H9 (cell line): ENCODE results near the gene LSP1. TPM values are rescaled to one million over a fixed set of nuclear protein-coding genes. Genes with fewer than 3 reads are reported as not detected.

Source experiments
- DNase-seq: peaks from one replicate; pipeline ENCODE4 v3.0.0-alpha.2; 2017
- H2AFZ ChIP-seq: one replicate; pipeline ENCODE4 v1.6.1; 2013; ENCODE audit warnings: mild to moderate bottlenecking, low read length, control low read depth, moderate library complexity
- H2AK5ac ChIP-seq: 2 replicates; pipeline ENCODE4 v1.6.1; 2013; ENCODE audit warnings: low read length, control low read depth, mixed read lengths; ENCODE audit not compliant: insufficient read length
- H2BK120ac ChIP-seq: one replicate; pipeline ENCODE4 v1.6.1; 2013; ENCODE audit warnings: low read depth, mild to moderate bottlenecking, low read length, control low read depth, inconsistent platforms; ENCODE audit not compliant: poor library complexity, severe bottlenecking
- H2BK12ac ChIP-seq: 2 replicates; pipeline ENCODE4 v1.6.1; 2013; ENCODE audit warnings: low read length, control low read depth, mixed read lengths, low read depth; ENCODE audit not compliant: insufficient read length
- H2BK15ac ChIP-seq: 2 replicates; pipeline ENCODE4 v1.6.1; 2013; ENCODE audit warnings: low read depth, low read length, control low read depth
- H2BK20ac ChIP-seq: one replicate; pipeline ENCODE4 v1.6.1; 2013; ENCODE audit warnings: low read depth, mild to moderate bottlenecking, low read length, control low read depth, inconsistent platforms; ENCODE audit not compliant: poor library complexity, severe bottlenecking
- H2BK5ac ChIP-seq: 2 replicates; pipeline ENCODE4 v1.6.1; 2013; ENCODE audit warnings: low read length, control low read depth, mixed read lengths; ENCODE audit not compliant: insufficient read length
- H3K14ac ChIP-seq: 2 replicates; pipeline ENCODE4 v1.6.1; 2013; ENCODE audit warnings: low read length, control low read depth; ENCODE audit not compliant: insufficient read depth
- H3K18ac ChIP-seq: 2 replicates; pipeline ENCODE4 v1.6.1; 2013; ENCODE audit warnings: low read depth, mild to moderate bottlenecking, mixed read lengths, low read length, control low read depth; ENCODE audit not compliant: insufficient read length
- H3K23ac ChIP-seq: 2 replicates; pipeline ENCODE4 v1.6.1; 2013; ENCODE audit warnings: low read length, control low read depth, mixed read lengths, low read depth; ENCODE audit not compliant: insufficient read length
- H3K23me2 ChIP-seq: 2 replicates; pipeline ENCODE4 v1.6.1; 2013; ENCODE audit warnings: low read depth, mild to moderate bottlenecking, mixed read lengths, low read length, control low read depth; ENCODE audit not compliant: insufficient read length, poor library complexity, severe bottlenecking
- H3K27ac ChIP-seq: 2 replicates; pipeline ENCODE4 v1.5.1; 2013; ENCODE audit warnings: low read length, control low read depth, mixed read lengths, low read depth; ENCODE audit not compliant: insufficient read length
- H3K27me3 ChIP-seq: 2 replicates; pipeline ENCODE4 v1.6.1; 2013; ENCODE audit warnings: low read length, control low read depth, inconsistent platforms; ENCODE audit not compliant: insufficient read depth
- H3K4ac ChIP-seq: 2 replicates; pipeline ENCODE4 v1.6.1; 2013; ENCODE audit warnings: low read depth, mild to moderate bottlenecking, control low read depth, inconsistent platforms, low read length, moderate library complexity
- H3K4me1 ChIP-seq: 2 replicates; pipeline ENCODE4 v1.6.1; 2013; ENCODE audit warnings: low read length, control low read depth, inconsistent platforms; ENCODE audit not compliant: insufficient read depth
- H3K4me2 ChIP-seq: 2 replicates; pipeline ENCODE4 v1.6.1; 2013; ENCODE audit warnings: low read length, control low read depth, mixed read lengths; ENCODE audit not compliant: insufficient read length, insufficient read depth
- H3K56ac ChIP-seq: 2 replicates; pipeline ENCODE4 v1.6.1; 2013; ENCODE audit warnings: low read depth, mild to moderate bottlenecking, mixed read lengths, low read length, control low read depth; ENCODE audit not compliant: insufficient read length
- H3K79me1 ChIP-seq: 2 replicates; pipeline ENCODE4 v1.6.1; 2013; ENCODE audit warnings: low read depth, mild to moderate bottlenecking, moderate library complexity, low read length, control low read depth, inconsistent platforms; ENCODE audit not compliant: insufficient read depth, poor library complexity, severe bottlenecking
- H3K79me2 ChIP-seq: 2 replicates; pipeline ENCODE4 v1.6.1; 2013; ENCODE audit warnings: low read length, control low read depth, inconsistent platforms; ENCODE audit not compliant: insufficient read depth
- H3K9ac ChIP-seq: 2 replicates; pipeline ENCODE4 v1.6.1; 2013; ENCODE audit warnings: low read length, control low read depth, mixed read lengths; ENCODE audit not compliant: insufficient read length; ENCODE audit errors: extremely low read depth
- H3K9me3 ChIP-seq: one replicate; pipeline ENCODE4 v1.6.1; 2013; ENCODE audit warnings: low read depth, low read length, inconsistent platforms; ENCODE audit not compliant: control insufficient read depth
- H3T11ph ChIP-seq: one replicate; pipeline ENCODE4 v1.6.1; 2013; ENCODE audit warnings: mild to moderate bottlenecking, low read length, control low read depth, inconsistent platforms
- H4K20me1 ChIP-seq: one replicate; pipeline ENCODE4 v1.6.1; 2013; ENCODE audit not compliant: control insufficient read depth, insufficient read length, insufficient read depth
- H4K5ac ChIP-seq: 2 replicates; pipeline ENCODE4 v1.6.1; 2013; ENCODE audit warnings: low read depth, mild to moderate bottlenecking, mixed read lengths, low read length, control low read depth; ENCODE audit not compliant: insufficient read length
- H4K8ac ChIP-seq: replicated peaks from 2 replicates; pipeline ENCODE4 v1.6.1; 2013; ENCODE audit warnings: low read length, control low read depth, mixed read lengths, low read depth; ENCODE audit not compliant: insufficient read length
- H4K91ac ChIP-seq: 2 replicates; pipeline ENCODE4 v1.6.1; 2013; ENCODE audit warnings: low read depth, mild to moderate bottlenecking, moderate library complexity, mixed read lengths, low read length, control low read depth; ENCODE audit not compliant: insufficient read length
- H3K27ac Mint-ChIP-seq, 3 experiments: 2 replicates in 2 of 3; 3 replicates in 1 of 3; pipeline ENCODE4 v1.8.0; 2020 to 2021; ENCODE audit warnings: mixed read lengths in 3 of 3, mild to moderate bottlenecking in 1 of 3, moderate library complexity in 1 of 3
- H3K27me3 Mint-ChIP-seq: 2 replicates; pipeline ENCODE4 v1.8.0; 2021; ENCODE audit warnings: low read depth, mild to moderate bottlenecking, moderate library complexity, mixed read lengths
- H3K36me3 Mint-ChIP-seq, 3 experiments: 2 replicates in 2 of 3; 3 replicates in 1 of 3; pipeline ENCODE4 v1.8.0; 2020 to 2021; ENCODE audit warnings: low read depth in 3 of 3, mixed read lengths in 3 of 3; ENCODE audit not compliant: insufficient read depth in 1 of 3
- H3K4me1 Mint-ChIP-seq, 2 experiments: 2 replicates each; pipeline ENCODE4 v1.8.0; 2020; ENCODE audit warnings: mixed read lengths in 2 of 2
- H3K4me3 Mint-ChIP-seq, 2 experiments: 2 replicates in 1 of 2; 3 replicates in 1 of 2; pipeline ENCODE4 v1.8.0; 2020 to 2021; ENCODE audit warnings: mild to moderate bottlenecking in 2 of 2, mixed read lengths in 2 of 2, moderate library complexity in 1 of 2
- H3K9me3 Mint-ChIP-seq, 2 experiments: 2 replicates in 1 of 2; 3 replicates in 1 of 2; pipeline ENCODE4 v1.8.0; 2020; ENCODE audit warnings: mild to moderate bottlenecking in 2 of 2, mixed read lengths in 2 of 2, moderate library complexity in 1 of 2
- WGBS: extraction: QIAGEN DNeasy Blood & Tissue Kit; methylation state at CpG from one replicate; pipeline ENCODE4 v1.1.7; 2013; ENCODE audit warnings: missing lambda C conversion rate, low lambda C conversion rate, mixed read lengths; ENCODE audit not compliant: insufficient read length; ENCODE audit errors: extremely low coverage; 5-methylcytosine and 5-hydroxymethylcytosine counted together
- total RNA-seq: library from RNA; stranded (reverse); gene quantifications from 2 replicates; pipeline ENCODE4 v1.2.1, GENCODE V29; 2021
- TF ChIP-seq, protein P1 (sequence below): fragments of 200-600 bp; sonication (generic); conservative IDR thresholded peaks from 3 replicates; pipeline ENCODE4 v1.8.0; 2021; ENCODE audit warnings: antibody characterized with exemption, mild to moderate bottlenecking

Gene LSP1
- total RNA-seq, 1 experiment from 2014 or later: not detected

DNA sequence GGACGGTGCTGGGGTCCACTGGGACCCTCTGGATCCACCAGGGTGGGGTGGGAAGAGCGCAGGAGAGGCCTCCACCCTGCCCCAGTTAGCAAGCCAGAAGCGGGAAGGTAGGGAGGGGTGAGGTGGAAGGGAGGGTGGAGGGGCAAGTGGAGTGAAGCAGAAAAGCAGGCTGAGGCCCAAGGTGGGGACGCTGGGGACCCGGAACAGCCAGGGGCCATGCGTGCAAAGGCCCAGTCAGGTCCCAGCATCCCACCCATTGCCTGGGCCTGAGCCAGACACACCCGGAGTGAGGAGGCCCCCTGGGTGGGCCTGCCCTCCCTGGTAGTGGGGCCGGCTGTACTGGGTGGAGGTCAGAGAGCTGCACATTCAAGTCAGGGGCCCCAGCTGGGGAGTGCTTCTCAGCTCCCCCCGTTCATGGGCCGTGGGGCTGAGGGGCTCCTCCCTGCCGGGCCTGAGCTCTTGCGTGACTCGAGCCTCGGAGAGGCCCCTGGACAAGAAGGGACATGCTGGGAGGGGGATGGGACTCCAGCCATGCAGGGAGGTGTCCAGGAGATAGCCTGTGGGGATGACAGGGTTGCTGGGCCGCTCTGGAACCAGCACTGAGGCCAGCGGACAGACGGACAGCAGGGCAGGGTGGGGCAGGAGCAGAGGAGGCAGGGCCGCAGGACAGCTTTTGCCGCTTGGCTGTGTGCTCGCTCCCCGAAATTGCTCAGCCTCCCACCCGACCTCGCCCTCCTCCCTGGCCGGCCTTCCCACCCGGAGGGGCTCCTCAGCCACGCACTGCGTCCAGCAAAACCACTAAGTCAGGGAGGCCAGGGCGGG, 74.4 kb downstream of the LSP1 start:
- no peaks in the 10 kb centered on the region for H3K27me3 ChIP-seq
- no CpG with 5 or more reads among the region's 28 CpGs for WGBS
- H2BK15ac ChIP-seq: no peak overlapping the region; the same call in 1 of the 2 replicates
- no peaks in the 10 kb centered on the region for H3K4me1 ChIP-seq
- H3K23me2 ChIP-seq: peaks cover 3% of the 10 kb centered on the region
- no peak overlapping the region; the same call in 1 of the 2 replicates for H3K4ac ChIP-seq
- peak overlapping the region; percentile 32; the same call in 1 of the 2 replicates for H3K14ac ChIP-seq
- no peak overlapping the region for H4K8ac ChIP-seq
- no peak overlapping the region for H3K9ac ChIP-seq
- H2BK20ac ChIP-seq: no peak overlapping the region
- H3T11ph ChIP-seq: no peak overlapping the region
- no peak overlapping the region for H4K91ac ChIP-seq
- no peak overlapping the region for H3K56ac ChIP-seq
- no peak overlapping the region for H2AFZ ChIP-seq
- Mint-ChIP-seq H3K4me1 (peaks cover 3 to 8% of the 10 kb centered on the region in 2 experiments; a peak in 2 of 4 replicates), H3K9me3 (no peaks in the 10 kb centered on the region), H3K27ac (no peak overlapping the region), H3K27me3 (peaks cover 19% of the 10 kb centered on the region), H3K36me3 (no peaks in the 10 kb centered on the region), H3K4me3 (no peak overlapping the region)
- H3K9me3 ChIP-seq: no peaks in the 10 kb centered on the region
- no peak overlapping the region for H3K4me2 ChIP-seq
- DNase-seq: no peak
- H3K79me2 ChIP-seq: no peaks in the 10 kb centered on the region
- no peaks in the 10 kb centered on the region for H3K79me1 ChIP-seq
- no peak overlapping the region for H2BK120ac ChIP-seq
- H3K23ac ChIP-seq: no peak overlapping the region
- no peak overlapping the region for H2BK12ac ChIP-seq
- H2AK5ac ChIP-seq: no peak overlapping the region
- no peaks in the 10 kb centered on the region for H4K20me1 ChIP-seq
- no peak overlapping the region for H3K27ac ChIP-seq
- H2BK5ac ChIP-seq: no peak overlapping the region
- no peak overlapping the region for H3K18ac ChIP-seq
- no peak overlapping the region for H4K5ac ChIP-seq
- TF ChIP-seq, protein P1, sequence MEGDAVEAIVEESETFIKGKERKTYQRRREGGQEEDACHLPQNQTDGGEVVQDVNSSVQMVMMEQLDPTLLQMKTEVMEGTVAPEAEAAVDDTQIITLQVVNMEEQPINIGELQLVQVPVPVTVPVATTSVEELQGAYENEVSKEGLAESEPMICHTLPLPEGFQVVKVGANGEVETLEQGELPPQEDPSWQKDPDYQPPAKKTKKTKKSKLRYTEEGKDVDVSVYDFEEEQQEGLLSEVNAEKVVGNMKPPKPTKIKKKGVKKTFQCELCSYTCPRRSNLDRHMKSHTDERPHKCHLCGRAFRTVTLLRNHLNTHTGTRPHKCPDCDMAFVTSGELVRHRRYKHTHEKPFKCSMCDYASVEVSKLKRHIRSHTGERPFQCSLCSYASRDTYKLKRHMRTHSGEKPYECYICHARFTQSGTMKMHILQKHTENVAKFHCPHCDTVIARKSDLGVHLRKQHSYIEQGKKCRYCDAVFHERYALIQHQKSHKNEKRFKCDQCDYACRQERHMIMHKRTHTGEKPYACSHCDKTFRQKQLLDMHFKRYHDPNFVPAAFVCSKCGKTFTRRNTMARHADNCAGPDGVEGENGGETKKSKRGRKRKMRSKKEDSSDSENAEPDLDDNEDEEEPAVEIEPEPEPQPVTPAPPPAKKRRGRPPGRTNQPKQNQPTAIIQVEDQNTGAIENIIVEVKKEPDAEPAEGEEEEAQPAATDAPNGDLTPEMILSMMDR: no peak
